ENCODE measurements around the gene ANP32E. TPM values are rescaled to one million over a fixed set of nuclear protein-coding genes. Genes with fewer than 3 reads are reported as not detected.

Gene ANP32E
- total RNA-seq, 1 experiment from 2014 or later = 95.1 TPM

DNA sequence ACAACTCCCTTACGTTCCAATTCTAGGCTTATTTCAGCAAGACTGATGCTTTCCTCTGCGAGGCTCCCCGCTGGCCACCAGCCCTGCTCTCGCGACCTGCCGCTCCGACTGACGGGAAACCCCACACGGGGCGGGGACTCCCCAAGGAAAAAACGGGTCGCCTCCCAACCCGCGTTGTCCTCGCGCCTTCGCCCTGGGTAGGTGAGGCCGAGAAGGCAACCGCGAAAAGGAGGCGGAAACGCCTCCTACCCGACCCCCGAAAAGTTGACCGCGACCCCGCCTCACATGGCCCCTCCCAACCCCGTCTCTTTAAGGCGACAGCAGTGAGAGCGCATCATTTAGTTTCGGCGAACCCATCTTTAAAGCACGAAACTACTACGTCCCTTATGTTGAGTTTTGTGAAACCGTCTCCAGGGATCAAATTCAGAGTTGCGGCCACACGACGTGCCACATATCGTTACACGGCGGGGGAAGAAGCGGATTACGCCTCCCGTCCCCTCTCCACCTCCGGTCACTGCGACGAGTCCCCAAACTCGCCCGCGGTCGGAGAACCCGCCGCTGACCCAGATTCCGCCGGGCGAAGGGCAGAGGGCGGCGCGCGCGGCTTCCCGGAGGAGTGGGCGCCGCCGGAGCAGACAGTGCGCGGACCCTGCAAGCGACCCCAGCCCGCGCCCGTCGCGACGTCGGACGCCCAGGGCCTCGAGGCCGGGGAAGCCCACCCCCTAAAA is 1.2 kb downstream of the ANP32E start (continued):
- TF ChIP-seq SP1 (IDR thresholded peaks at IDR 0.05; ENCODE audit: low read depth) = no peak

DNA sequence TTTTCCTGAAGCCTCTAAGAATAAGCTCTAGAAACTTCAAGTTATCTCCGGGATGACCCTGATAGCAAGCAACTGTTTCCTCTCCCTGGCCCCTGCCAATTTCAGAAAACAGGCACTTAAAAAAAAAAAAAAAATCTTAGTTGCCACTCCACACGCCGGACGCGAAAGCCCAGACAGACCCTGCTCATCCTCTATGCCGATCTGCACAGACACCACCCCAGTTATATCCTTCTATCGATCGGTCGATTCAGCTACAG is 1.7 kb downstream of the ANP32E start:
- H3K9me2 ChIP-seq (ENCODE audit: insufficient read depth) = no peaks in the 10 kb centered on the region
- no peaks in the 10 kb centered on the region for H3K27me3 ChIP-seq (ENCODE audit: insufficient read depth, low read length)
- no peak for DNase-seq (ENCODE audit: low read depth, low spot score)
- peaks cover 13 to 14% of the 10 kb centered on the region in 2 experiments; a peak in 3 of 4 replicates for H3K36me3 ChIP-seq (ENCODE audit: control insufficient read depth in 1 of 2, insufficient read depth in 2 of 2, low read length in 2 of 2)
- peaks cover 62% of the 10 kb centered on the region for H3K79me2 ChIP-seq (ENCODE audit: insufficient read depth, low read length)
- H2AFZ ChIP-seq (ENCODE audit: low read depth, low read length, poor library complexity, severe bottlenecking) = no peak overlapping the region
- peak overlapping the region; percentile 92 for H3K27ac ChIP-seq (ENCODE audit: low read depth, low read length)
- peaks cover 11 to 21% of the 10 kb centered on the region in 2 experiments; a peak in 3 of 4 replicates for H3K4me1 ChIP-seq (ENCODE audit: control insufficient read depth in 1 of 2, insufficient read depth in 2 of 2, low read length in 2 of 2)
- ATAC-seq = no peak
- BruUV-seq (replicated peaks) = no TSS peak
- no peaks in the 10 kb centered on the region for H3K9me3 ChIP-seq (ENCODE audit: control insufficient read depth in 1 of 2, insufficient read depth in 1 of 2, low read depth in 1 of 2, low read length in 2 of 2)
- CTCF ChIA-PET = no interaction called here
- H4K20me1 ChIP-seq (ENCODE audit: insufficient read depth) = no peaks in the 10 kb centered on the region
- TF ChIP-seq RAD21 (IDR thresholded peaks at IDR 0.05; ENCODE audit: low read depth) (no peak), ELF1 (IDR thresholded peaks at IDR 0.05; ENCODE audit: borderline replicate concordance, low read depth) (no peak), SIN3A (IDR thresholded peaks at IDR 0.05; ENCODE audit: low read depth) (no peak), ZBTB33 (IDR thresholded peaks at IDR 0.05; ENCODE audit: extremely low read depth, insufficient replicate concordance, low read length) (no peak), ZFX (IDR thresholded peaks at IDR 0.05) (no peak), EGR1 (IDR thresholded peaks at IDR 0.05; ENCODE audit: low read depth) (no peak), SP1 (IDR thresholded peaks at IDR 0.05; ENCODE audit: low read depth) (no peak), POLR2A (IDR thresholded peaks at IDR 0.05; ENCODE audit: borderline replicate concordance, extremely low read depth, insufficient read depth, insufficient read length) (no peak), JUND (IDR thresholded peaks at IDR 0.05) (no peak), SRF (IDR thresholded peaks at IDR 0.05; ENCODE audit: low read depth) (no peak), FOSL1 (IDR thresholded peaks at IDR 0.05; ENCODE audit: low read depth) (no peak), EZH2 (IDR thresholded peaks at IDR 0.05) (no peak), CBX3 (IDR thresholded peaks at IDR 0.05; ENCODE audit: low read depth) (no peak), ATF3 (IDR thresholded peaks at IDR 0.05) (no peak), POLR2AphosphoS5 (IDR thresholded peaks at IDR 0.05; ENCODE audit: low read depth, low read length) (no peak), CEBPB (IDR thresholded peaks at IDR 0.05; ENCODE audit: low read depth) (no peak)
- TF ChIP-seq, protein P1, sequence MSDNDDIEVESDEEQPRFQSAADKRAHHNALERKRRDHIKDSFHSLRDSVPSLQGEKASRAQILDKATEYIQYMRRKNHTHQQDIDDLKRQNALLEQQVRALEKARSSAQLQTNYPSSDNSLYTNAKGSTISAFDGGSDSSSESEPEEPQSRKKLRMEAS (IDR thresholded peaks at IDR 0.05) = no peak
- TF ChIP-seq, protein P2, sequence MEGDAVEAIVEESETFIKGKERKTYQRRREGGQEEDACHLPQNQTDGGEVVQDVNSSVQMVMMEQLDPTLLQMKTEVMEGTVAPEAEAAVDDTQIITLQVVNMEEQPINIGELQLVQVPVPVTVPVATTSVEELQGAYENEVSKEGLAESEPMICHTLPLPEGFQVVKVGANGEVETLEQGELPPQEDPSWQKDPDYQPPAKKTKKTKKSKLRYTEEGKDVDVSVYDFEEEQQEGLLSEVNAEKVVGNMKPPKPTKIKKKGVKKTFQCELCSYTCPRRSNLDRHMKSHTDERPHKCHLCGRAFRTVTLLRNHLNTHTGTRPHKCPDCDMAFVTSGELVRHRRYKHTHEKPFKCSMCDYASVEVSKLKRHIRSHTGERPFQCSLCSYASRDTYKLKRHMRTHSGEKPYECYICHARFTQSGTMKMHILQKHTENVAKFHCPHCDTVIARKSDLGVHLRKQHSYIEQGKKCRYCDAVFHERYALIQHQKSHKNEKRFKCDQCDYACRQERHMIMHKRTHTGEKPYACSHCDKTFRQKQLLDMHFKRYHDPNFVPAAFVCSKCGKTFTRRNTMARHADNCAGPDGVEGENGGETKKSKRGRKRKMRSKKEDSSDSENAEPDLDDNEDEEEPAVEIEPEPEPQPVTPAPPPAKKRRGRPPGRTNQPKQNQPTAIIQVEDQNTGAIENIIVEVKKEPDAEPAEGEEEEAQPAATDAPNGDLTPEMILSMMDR (IDR thresholded peaks at IDR 0.05 in 2 of 3, conservative IDR thresholded peaks at IDR 0.05 in 1 of 3; ENCODE audit: borderline replicate concordance in 1 of 3, insufficient read depth in 1 of 3, low read depth in 2 of 3, low read length in 2 of 3) = no peak
- TF ChIP-seq, protein P3, sequence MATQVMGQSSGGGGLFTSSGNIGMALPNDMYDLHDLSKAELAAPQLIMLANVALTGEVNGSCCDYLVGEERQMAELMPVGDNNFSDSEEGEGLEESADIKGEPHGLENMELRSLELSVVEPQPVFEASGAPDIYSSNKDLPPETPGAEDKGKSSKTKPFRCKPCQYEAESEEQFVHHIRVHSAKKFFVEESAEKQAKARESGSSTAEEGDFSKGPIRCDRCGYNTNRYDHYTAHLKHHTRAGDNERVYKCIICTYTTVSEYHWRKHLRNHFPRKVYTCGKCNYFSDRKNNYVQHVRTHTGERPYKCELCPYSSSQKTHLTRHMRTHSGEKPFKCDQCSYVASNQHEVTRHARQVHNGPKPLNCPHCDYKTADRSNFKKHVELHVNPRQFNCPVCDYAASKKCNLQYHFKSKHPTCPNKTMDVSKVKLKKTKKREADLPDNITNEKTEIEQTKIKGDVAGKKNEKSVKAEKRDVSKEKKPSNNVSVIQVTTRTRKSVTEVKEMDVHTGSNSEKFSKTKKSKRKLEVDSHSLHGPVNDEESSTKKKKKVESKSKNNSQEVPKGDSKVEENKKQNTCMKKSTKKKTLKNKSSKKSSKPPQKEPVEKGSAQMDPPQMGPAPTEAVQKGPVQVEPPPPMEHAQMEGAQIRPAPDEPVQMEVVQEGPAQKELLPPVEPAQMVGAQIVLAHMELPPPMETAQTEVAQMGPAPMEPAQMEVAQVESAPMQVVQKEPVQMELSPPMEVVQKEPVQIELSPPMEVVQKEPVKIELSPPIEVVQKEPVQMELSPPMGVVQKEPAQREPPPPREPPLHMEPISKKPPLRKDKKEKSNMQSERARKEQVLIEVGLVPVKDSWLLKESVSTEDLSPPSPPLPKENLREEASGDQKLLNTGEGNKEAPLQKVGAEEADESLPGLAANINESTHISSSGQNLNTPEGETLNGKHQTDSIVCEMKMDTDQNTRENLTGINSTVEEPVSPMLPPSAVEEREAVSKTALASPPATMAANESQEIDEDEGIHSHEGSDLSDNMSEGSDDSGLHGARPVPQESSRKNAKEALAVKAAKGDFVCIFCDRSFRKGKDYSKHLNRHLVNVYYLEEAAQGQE (IDR thresholded peaks at IDR 0.05; ENCODE audit: low read depth) = no peak
- peak overlapping the region; percentile 94 for H3K9ac ChIP-seq (ENCODE audit: low read length)
- intact Hi-C loops (cut with micrococcal nuclease) = no loop called here
- H3K4me3 ChIP-seq (replicated peaks in 1 of 2; ENCODE audit: low read depth in 1 of 2, low read length in 2 of 2) = peak overlapping the region; percentile 94 to 99
- RAD21 ChIA-PET (ENCODE audit: low non-redundant PET in 1 of 2, low total read pairs in 2 of 2, uncharacterized antibody in 2 of 2, unreplicated experiment in 2 of 2) = no interaction called here
- peak overlapping the region; percentile 90 for H3K4me2 ChIP-seq (ENCODE audit: low read length)
- POLR2A ChIA-PET = no interaction called here
